Fibroblast of pulmonary artery (primary cell): ENCODE results near the gene PDE6A.

Experiments used
- DNase-seq: peaks from one replicate; pipeline ENCODE4 v3.0.0-alpha.2; 2010; ENCODE audit warnings: low read depth
- H3K4me3 ChIP-seq: replicated peaks from 2 replicates; pipeline ENCODE4 v1.5.1; 2011; ENCODE audit warnings: low read depth, mild to moderate bottlenecking, control low read depth, low read length, moderate library complexity
- TF ChIP-seq, protein P1 (sequence below): IDR thresholded peaks from 2 replicates; pipeline ENCODE4 v1.5.1; 2011; ENCODE audit warnings: mild to moderate bottlenecking, control low read depth, low read length, inconsistent platforms; ENCODE audit errors: missing control alignments

Gene PDE6A

DNA sequence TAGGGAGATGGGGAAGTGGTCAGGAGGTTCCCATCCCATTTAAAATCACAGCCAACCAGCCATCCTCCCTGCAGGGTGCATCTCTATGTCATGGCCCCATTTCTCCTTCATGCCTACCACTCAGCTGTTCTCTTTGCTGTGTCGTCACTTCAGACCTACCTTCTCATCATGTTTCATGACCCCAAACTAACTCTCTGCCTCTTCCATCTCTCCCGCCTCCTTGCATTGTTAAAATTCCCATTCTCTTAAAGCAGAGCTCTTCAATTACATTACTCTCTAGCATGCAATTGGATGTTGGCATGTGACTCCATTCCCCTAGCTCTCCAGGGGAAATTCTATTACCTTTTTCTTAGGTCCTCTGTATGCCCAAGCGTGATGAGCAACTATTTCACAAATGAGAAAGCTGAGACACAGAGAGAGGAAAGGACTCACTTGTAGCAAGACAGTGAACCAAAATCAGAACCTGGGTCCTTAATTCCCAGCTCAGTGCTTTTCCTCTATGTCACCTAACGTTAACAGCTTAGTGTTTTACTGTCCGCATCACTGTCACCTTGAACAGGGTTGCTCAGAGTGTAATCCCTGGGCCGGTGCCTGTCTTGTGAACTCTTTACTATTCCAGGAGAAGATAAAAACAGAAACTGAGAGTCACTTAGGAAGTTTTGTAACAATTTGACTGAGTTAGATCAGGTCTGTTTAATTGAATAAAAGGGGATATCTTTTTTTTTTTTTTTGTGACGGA, 28.1 kb downstream of the PDE6A start:
- no peak for DNase-seq
- H3K4me3 ChIP-seq = no peak overlapping the region
- TF ChIP-seq, protein P1, sequence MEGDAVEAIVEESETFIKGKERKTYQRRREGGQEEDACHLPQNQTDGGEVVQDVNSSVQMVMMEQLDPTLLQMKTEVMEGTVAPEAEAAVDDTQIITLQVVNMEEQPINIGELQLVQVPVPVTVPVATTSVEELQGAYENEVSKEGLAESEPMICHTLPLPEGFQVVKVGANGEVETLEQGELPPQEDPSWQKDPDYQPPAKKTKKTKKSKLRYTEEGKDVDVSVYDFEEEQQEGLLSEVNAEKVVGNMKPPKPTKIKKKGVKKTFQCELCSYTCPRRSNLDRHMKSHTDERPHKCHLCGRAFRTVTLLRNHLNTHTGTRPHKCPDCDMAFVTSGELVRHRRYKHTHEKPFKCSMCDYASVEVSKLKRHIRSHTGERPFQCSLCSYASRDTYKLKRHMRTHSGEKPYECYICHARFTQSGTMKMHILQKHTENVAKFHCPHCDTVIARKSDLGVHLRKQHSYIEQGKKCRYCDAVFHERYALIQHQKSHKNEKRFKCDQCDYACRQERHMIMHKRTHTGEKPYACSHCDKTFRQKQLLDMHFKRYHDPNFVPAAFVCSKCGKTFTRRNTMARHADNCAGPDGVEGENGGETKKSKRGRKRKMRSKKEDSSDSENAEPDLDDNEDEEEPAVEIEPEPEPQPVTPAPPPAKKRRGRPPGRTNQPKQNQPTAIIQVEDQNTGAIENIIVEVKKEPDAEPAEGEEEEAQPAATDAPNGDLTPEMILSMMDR = no peak

DNA sequence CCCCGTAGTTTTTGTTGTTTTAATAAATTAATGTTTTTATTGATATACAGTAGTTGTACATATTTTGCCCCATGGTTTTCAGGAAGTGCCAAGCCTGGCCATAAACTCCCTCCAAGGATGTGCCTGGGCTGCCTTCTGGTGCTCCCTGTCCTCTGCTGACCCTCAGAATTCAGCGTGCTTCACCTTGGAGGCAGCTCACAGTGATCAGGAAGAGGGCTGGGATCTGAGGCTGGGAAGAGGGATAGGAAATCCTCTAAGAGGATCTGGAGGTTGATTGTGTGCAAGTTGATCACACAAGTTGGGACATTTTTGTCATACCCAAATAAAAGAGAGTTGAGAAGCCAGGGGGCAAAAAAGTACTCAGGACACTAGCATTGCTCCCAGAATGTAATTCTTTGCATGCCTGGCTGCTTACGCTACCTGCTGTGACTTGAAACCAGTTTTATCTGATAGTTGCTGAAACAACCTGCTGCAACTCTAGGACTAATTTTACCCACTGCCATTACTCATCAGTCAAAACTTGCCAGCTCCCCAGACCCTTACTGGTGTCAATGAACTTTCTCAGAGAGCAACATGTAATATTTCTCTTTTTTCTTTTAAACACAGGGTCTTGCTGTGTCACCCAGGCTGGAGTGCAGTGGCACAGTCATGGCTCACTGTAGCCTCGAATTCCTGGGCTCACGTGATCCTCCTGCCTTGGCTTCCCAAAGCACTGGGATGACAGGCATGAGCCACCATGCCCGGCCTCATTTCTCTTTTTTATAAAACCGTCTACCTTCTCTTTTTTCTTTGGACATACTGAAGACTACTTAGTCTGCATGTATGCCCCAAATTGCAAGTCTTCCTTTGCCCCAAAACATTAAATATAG, 29.0 kb downstream of the PDE6A start:
- DNase-seq = no peak
- TF ChIP-seq, protein P1 = no peak
- H3K4me3 ChIP-seq = no peak overlapping the region

DNA sequence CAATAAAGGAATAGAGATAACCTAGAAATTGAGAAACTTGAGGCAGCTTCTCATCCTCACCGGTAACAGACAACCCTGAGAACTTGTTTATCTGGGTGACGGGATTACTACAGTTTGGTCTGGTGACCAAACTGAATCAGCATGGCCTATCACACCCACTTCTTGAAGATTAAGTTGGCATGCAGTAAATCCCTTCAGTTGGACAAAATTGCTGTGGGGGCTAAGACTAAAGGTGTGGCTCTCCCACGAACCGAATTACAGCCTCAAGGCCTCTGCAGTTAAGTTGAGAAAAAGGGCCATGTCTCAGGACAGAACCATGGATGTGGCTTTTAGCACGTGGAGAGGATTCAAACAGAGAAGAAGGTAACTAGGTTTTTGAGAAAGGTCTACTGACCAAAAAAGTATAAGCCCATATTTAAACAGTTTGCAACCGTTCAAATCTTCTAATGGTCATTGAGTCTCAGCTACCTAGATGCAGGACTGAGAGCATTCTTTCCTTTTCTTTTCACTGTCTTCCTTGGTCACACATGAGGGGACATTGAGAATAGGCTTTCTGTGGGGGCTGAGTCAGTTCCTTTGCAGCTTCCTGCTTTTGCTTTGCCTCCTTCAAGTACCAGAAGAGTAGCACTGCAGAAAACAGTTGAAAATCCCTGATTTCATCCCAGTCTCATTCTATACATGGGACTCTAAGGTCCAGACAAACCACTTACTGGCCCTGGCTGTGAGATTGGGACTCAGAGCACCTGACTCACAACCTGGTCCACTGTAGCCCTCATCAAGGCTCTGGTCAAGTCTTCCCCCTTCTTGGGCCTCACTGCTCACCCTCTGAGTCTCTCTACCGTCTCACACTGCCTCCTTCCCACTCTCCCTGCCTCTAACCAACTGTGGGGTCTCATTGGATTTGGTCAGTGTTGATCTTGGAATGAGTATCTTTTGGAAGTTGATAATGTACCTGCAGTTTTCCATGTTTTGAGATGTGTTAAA, 30.9 kb downstream of the PDE6A start:
- DNase-seq = no peak
- TF ChIP-seq, protein P1 = no peak
- no peak overlapping the region for H3K4me3 ChIP-seq

GRCh38 chr5:149912226-149912871, 32.2 kb downstream of the PDE6A start:
- DNase-seq = no peak
- TF ChIP-seq, protein P1 = no peak
- H3K4me3 ChIP-seq = no peak overlapping the region

GRCh38 chr5:149911031-149911430, 33.6 kb downstream of the PDE6A start:
- no peak overlapping the region for H3K4me3 ChIP-seq
- DNase-seq = no peak
- TF ChIP-seq, protein P1 = no peak

DNA sequence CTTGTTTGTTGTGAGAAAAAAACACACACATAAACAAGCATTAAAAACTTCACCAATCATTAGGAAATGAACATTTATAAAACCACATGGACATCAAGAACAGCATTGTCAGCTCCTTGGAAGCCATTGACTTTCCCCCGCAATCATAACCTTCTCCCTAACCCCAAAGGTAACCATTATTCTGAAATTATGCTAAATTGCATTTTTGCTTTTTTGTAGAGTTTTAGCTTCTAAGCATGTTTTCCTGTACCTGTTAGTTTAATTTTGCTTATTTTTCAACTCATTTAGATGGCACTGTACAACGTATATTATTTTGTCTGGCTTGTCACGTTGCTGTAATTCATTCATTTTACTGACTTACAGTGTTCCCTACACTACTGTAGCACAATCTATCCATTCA, 36.8 kb downstream of the PDE6A start:
- TF ChIP-seq, protein P1 = no peak
- DNase-seq = no peak
- H3K4me3 ChIP-seq = no peak overlapping the region
